ELR (cell line): Measurements from ENCODE around the gene FOSL1.
A peak's percentile ranks its signal among the peaks of the same experiment; 100 is the strongest.

Experiments used
- DNase-seq: peaks from one replicate; pipeline ENCODE4 v3.0.0-alpha.2; 2015; ENCODE audit warnings: low read depth

The FOSL1 gene

DNA sequence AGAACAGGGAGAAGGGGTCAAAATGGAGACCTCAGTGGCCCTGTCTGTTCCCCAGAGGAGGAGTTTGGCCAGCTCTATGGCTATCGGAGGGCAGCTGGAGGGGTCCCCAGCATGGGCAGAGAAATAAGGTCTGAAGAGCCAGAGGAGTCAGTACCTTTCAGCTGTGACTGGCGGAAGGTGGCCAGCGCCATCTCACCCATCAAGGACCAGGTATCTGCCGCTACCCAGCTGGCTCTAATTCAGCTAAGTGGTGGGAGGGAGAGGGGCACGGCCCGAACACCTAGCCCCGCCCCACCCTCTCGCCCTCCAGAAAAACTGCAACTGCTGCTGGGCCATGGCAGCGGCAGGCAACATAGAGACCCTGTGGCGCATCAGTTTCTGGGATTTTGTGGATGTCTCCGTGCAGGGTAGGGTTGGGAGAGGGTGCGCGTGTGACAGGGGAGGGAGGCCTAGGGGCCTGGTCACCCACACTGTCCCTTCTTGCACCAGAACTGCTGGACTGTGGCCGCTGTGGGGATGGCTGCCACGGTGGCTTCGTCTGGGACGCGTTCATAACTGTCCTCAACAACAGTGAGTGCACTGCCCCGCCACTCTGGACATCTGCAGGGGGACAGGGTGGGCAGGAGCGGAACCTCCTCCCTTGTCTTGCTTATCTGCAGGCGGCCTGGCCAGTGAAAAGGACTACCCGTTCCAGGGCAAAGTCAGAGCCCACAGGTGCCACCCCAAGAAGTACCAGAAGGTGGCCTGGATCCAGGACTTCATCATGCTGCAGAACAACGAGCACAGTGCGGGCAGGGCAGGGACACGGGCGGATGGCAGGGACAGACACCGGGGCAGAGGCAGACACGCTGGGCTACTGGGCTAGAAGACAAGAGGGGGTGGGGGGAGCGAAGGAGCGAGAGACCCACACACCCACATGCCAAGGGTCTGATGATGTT lies 17.8 kb downstream of the FOSL1 start:
- no peak for DNase-seq

GRCh38 chr11:65880844-65881421 lies 19.3 kb downstream of the FOSL1 start:
- DNase-seq: peak; percentile 82

- DNase-seq: no peak
These were observed 20.2 kb downstream of the FOSL1 start for GRCh38 chr11:65880027-65880426.

DNA sequence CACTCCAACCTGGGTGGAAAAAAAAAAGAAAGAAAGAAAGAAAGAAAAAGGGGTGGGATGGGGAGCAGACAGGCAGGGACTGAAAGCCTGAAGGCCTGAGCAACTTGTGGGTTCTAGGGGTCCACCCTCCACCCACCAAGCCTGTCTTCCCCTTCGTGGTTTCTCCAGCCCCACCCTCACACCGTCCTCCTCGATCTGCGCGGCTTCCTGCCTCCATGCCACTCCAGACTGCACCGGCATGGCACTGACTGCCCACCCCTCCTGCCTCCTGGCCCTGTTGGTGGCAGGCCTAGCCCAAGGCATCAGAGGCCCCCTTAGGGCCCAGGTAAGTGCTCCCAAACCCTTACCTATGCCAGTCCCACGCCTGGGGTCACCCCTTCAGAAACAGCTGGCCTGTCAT lies 20.6 kb downstream of the FOSL1 start, which contains the start of gene CTSW:
Gene CTSW (plus strand): TSS at position 221 of the 400 bp plus-strand sequence. CDS start 18 bp downstream, at position 239.
- no peak for DNase-seq

DNA sequence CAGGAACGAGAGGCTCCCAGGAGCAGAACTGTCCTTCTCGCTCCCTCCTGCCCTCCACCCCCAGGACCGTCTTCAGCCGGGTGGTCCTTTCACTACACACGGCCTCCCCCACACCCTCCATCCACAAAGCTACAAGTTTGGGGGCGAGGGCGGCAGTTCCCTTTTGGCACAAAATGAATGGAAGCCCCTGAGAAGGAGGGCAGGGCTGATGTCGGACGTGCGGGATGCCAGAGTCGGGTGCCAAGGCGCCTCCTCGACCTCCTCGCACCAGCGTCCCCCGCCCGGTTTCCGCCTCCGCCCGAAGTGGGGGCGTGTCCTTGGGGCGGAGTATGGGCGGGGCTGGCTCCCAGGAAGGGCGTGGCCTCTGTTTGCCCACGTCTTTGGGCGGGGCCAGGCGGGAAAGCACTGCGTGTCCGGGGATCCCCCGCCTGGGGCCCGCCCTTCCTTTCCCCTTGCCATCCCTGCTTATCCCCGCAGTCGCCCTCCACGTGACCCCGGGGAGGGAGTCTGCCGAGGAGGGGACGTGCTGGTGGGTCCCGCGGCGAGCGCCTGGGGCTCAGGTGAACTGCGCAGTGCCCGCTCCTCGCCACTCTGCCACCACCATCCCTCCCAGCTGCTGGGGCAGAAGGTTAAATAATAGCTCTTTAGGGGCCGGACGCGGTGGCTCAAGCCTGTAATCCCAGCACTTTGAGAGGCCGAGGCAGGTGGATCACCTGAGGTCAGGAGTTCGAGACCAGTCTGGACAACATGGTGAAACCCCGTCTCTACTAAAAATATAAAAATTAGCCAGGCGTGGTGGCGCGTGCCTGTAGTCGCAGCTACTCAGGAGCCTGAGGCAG lies 26.7 kb downstream of the FOSL1 start:
- DNase-seq: peak; percentile 94

DNA sequence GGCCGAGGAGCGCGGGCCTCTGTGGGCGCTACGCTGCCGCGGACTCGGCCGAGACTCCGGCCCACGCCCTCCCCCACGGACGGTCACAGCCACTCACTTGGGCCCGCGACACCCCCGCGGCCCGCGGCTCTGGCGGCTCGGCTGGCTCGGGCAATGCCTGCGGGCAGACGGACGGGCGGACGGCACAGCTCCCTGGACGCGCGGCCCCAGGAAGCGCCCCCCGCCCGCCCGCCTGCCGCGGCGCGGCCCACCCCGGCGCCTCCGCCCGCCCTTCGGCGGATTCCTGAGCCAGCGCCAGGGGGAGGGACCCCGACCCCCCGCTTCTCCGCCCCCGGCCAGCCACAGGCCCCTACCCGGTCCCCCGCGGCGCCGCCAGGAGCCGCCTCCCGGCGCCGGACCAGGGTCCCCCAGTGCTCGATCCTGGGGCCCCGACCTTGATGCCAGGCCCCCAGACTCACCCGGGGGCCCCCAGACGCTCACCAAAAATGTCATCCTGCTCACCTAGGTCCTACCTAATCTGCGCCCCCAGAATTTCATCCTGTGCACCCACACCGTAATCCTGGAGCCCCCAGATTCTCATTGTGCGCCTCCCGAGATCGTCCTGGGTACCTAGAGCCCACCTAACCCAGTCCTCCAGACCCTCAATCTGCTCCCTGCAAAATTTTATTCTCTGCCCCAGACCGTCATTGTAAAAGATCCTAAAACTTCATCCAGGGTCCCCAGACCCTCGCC lies 27.4 kb downstream of the FOSL1 start, which contains the start of gene EFEMP2:
Gene EFEMP2 (minus strand): TSS at position 215 of the 732 bp plus-strand sequence. CDS start 446 bp downstream, outside the sequence.
- peak; percentile 53 for DNase-seq

DNA sequence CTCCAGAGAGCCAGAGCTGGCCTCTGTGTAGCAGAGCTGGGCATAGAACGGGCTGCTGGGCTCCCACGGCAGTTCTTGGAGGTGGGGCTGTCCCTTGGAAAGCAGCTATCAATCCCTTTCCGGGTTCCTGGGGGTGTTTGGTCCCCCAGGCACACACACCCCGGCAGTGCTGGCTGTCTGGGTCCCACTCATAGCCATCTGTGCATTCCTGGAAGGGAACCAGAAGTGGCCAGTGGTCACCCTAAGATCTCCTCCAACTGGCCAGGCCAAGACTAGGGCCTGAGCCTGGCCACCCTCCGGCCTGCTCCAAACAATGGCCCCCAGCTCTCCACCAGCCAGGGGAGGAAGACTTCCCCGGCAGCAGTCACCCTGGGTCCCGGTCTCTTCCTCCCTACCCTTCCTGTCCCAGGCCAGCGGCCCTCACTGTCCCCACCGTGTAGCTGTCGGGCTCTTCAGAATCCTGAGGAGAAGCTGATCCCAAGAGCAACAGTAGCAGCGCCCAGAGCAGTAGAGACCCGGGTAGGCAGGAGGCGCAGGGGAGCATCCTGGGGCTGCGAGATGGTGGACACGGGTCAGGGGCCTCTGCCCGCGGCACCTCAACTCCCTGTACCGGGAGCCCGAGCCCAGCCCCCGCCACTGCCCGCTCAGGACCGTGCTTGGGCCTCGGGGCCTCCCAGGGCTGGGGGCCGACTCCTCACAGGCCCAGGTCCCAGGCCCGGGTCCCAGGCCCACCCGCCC lies 28.2 kb downstream of the FOSL1 start:
- peak; percentile 70 for DNase-seq

DNA sequence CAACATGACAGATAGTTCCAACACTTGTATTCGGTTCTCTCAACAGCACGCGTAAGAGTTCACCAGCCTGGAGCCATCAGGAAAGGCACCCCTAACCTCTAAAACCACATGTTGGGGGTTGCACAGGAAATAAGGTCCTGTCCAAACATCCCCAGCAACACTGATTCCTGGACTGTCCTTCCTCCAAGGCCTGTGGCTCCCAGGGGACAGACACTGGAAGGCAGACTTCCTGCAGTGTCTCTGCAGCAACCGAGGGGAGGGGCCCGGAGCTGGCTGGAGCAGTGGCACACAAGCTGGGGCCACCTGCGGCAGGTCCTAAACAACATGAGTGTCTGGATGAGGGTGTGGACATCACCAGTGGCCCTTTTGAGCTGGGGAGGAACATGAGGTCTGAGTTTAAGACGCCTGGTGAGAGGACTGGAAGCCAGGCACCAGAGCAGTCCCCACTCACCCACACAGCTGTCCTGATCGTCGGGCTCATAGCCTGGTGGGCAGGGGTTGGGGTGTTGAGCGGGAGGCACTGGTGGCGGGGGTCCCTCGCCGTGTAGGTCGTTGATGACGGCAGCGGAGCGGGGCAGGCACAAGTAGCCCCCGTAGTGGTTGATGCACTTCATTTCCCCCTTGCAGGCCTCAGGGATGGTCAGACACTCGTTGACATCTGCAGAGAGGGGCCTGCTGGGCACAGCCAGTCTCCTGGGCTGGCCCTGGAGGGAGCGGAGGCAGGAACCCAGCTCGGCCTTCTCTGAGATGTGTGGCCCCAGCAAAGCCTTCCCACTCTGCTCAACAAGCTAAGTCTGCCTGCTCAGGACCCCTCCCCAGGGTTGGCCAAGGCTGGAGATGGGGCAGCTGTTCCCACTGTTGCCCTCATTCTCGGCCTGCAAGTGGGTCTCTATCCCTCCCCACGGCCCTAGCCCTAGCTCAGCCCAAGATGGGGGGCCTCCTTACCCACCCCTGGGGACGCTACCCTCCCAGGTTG lies 29.2 kb downstream of the FOSL1 start:
- no peak for DNase-seq

DNA sequence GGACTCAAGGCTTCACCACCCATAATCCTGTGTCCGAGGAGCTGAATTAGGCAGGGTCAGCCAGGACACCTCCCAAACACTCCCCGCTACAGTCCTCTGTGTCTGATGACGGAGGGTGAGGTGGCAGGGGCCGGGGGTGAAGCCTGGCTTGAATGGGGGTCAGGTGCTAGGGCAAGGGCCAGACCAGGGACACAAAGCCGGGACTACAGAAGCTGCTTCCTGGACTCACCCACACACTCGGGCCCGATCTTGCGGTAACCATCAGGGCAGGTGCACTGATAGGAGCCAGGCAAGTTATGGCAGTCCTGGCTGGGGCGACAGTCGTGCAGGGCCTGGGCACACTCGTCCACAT lies 29.9 kb downstream of the FOSL1 start:
- no peak for DNase-seq

- DNase-seq: no peak
These were observed 30.4 kb downstream of the FOSL1 start for GRCh38 chr11:65869643-65870306.

DNA sequence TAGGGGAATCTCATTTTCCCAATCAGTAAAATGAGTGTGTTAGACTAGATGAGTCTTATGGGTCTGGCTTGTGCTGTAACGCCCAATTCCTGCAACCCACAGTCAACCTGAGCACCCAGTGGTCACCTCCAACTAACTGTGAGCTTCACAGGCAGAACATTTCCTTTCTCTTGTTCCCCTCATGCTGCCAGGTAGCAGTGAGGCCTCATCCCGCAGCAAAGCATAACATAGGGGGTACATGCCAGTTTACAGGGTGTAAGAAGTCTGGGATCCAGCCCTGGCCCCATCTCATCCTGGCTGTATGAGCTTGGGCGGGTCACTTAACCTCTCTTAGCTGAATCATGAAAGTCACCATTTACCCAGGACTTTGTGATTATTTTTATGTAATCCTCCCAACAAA lies 31.3 kb downstream of the FOSL1 start:
- DNase-seq: no peak

DNA sequence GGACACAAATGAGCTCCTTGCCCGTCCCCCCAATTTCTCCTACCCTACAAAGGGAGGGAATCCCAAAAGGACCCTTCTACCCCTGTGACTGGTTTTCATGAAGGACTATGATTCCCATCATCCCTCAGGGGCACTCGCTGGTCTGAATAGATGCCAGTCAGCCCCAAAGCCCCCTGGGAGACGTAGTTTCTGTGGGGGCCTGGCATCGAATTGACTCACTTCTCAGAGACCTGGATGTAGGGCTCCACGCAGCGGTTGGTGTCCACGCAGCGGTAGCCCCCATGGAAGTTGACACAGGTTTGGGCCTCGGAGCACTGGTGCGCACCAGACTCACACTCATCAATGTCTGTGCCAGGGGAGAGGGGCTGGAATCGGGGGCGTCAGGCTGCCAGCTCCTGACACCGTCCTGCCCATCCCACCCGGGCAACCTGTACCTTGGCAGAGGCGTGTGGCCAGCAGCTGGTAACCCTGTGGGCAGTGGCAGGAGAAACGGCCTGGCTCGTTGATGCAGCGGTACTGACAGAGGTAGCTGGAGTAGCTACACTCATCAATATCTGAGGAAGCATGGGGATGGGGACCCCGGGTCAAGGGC lies 32.0 kb downstream of the FOSL1 start:
- no peak for DNase-seq

- DNase-seq: no peak
These were observed 32.7 kb downstream of the FOSL1 start for GRCh38 chr11:65867284-65868071.

GRCh38 chr11:65866509-65867283 lies 33.5 kb downstream of the FOSL1 start:
- no peak for DNase-seq

DNA sequence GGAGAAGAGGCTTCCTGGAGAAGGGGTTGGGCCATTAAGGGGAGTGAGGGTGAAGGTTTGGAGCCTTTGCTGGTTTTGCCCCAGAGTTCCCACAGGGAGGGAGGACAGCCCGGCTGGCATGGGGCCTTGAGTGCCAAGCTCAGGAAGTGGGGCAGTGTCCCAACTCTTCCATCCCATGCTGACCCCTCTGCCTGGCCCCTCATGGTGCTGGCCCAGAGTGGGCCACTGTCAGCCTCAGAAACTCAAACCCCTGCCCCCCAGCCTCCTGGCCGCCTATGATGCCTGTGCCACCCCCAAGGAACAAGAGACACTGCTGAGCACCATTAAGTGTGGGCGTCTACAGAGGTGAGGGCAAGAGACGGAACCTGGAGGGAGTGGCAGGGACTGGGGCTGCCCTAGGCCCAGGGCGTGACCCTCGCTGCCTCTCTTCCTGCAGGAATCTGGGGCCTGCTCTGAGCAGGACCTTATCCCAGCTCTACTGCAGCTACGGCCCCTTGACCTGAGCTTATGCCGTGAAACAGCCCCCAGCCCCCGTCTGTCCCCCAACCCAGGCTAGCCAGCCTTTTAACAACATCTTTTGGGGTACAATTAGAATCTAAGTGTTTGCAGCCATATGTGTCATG lies 34.5 kb downstream of the FOSL1 start:
- no peak for DNase-seq

DNA sequence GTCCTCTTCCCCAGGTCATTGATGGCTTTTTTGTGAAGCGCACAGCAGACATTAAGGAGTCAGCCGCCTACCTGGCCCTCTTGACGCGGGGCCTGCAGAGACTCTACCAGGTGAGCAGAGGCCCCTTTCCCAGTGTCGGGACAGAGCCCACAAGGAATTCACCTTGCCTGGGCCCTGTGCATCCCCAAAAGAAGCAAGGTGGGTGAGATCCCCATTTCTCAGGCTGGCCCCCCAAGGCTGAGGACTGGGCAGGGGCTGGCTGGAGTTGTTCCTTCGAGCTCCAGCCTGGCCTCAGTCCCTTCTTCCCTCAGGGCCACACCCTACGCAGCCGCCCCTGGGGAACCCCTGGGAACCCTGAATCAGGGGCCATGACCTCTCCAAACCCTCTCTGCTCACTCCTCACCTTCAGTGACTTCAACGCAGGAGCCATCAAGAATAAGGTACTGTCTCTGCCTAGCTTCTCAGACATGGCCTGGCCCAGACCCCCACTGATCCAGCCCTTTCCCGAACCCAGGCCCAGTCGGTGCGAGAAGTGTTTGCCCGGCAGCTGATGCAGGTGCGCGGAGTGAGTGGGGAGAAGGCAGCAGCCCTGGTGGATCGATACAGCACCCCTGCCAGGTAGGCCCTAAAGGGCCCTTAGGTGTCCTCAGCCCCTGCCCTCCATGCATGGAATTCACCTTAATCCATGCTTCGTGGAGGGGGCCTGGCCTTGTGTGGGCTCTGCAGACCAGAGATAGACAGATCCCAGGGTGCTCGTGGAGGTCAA lies 35.3 kb downstream of the FOSL1 start:
- DNase-seq: no peak
